HPDE6-E6E7 (cell line): Measurements from ENCODE around the gene HADHB.
"Not testable (repeated sequence)": the region's sequence is repeated elsewhere in the genome, so short reads cannot be mapped to it uniquely, and the experiment has no call there.

Experiments
- DNase-seq: peaks from one replicate; pipeline ENCODE4 v3.0.0; 2011; ENCODE audit warnings: missing footprints; ENCODE audit errors: extremely low spot score

The HADHB gene

DNA sequence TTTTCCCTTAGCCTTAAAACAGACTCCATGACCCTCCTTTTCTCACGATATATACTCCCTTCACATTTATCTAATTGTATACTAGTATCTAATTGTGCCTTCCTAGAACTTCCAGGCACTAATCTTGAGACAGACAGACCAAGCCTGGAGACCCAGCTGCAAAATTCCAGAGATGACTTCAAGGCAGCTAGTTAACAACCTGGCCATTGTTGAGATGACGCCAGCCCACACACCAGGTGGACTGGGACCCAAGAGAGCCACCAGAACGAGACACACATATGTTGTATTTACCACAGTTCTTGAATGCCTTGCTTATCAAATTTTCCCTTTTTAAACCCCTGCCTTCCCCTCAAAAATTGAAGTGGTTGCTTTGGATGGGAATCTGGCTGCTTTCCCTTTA is 52.3 kb downstream of the HADHB start:
- no peak for DNase-seq

DNA sequence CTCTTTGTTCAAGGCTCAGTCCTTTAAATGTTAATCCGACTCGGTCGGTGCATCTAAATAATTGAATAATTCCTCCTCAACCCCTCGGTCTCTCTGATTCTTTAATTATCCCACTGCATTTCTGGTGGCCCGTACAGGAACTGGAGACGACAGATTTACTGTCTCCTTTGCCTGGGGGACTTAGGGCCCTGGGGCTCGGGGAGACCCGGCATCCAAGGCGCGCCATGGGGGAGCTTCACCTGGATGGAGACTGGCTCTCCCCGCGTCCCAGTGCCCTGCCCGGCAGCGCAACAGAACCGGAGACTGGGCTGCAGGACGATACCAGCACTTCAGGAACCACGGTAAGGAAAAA is 53.5 kb downstream of the HADHB start:
- no peak for DNase-seq

DNA sequence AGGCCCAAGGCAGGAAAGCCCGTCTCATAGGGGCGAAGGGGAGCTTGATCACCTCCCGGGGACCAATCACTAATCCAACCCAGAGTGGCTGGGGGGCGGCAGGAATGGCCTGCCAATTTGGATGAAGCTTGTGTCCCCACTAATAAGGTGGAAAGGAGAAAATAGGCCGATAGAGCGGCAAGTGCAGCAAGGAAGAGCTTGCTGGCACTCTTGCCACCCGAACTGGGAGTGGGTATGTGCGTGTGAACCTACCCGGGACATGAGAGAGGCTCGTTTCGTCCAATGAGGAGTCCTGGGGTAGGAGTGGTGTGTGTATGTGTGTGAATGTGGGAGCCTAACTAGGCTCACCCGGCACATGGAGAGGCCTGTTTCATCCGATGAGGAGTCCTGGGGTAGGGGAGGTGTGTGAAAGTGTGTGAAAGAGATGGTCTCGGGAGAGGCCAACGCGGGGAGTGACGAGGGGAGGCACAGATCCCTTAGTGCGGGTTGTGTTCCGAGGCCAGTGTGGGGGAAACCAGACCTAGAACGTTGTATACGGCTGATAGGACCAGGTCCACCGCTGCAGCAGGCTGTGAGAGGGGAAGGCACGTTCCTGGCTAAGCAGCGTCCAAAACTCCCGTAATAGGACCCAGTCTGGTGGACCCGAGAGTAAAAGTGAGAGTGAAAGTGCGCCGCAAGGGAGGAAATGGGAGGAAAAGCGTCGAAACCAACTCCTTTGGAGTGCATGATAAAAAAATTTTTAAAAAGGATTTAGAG is 54.1 kb downstream of the HADHB start:
- no peak for DNase-seq

DNA sequence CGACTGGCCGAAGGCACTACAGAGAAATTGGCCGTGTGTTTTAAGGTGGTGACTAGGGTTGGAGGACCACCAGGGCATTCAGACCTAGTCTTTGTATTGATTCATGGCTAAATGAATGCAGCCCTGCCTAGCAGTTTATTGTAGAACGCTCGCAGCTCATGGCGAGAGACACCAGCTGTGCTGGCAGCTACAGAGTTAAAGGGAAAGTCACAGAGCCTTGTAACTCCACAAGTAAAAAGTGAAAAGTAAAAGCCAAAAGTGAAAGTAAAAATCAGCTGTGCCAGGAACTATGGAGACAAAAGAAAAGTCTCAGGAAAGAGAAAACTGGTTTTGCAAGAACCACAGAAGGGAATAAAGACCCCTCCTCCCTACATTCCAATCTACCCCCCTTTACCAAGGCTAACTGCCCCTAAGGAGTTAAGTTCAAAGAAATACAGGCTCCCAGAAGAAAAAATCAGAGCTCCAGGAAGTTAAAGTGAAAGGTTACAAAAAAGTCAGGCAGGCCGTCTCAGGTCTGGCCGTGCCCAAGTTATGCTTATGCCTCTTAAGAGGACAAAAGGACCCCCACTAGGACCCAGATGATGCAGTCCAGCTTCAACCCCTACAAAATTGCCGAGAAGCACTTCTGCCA is 54.8 kb downstream of the HADHB start:
- DNase-seq: no peak

DNA sequence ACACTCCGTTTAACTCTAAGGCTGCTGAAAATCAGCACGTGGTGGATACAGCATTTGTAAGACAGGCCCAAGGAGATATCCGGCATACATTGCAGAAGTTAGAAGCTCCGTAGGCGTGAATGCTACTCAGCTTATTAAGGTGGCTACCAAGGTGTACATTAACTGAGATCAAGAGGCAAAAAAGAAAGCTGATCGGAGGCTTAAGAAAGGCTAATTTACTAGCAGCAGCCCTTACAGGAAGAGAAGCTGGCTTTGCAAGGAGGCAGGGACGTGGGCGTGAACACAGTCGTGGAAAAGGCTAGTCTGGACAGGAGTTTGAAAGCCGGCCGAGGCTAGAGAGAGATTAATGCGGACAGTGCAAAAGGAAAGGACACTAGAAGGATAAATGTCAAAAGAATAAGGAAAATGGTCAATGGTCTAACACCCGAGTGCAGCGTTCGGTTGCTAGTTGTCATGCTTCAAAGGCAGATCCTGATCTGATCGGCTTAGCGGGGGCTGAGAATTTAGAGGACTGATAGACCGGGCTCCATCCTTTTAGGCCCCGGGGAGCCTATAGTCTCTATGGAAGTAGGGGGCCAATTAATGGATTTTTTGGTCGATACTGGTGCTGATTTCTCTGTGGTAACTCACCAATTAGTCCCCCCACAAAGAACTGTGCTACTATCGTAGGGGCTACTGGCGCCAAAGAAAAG is 55.6 kb downstream of the HADHB start:
- no peak for DNase-seq

DNA sequence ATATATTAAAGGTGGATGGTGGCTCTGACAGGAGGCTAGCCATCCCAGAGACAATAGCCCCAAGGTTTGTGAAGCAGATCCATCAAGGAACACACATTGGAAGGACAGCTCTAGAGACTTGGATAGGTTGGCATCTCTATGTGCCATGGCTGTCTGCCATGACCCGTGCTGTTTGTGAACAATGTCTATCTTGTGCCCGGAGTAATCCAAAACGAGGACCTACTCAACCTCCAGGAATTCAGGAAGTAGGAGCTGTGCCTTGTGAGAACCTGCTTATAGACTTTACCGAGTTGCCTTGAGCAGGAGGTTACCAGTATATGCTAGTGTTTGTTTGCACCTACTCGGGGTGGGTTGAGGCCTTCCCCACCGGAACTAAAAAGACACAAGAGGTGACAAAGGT is 58.1 kb downstream of the HADHB start:
- DNase-seq: no peak

DNA sequence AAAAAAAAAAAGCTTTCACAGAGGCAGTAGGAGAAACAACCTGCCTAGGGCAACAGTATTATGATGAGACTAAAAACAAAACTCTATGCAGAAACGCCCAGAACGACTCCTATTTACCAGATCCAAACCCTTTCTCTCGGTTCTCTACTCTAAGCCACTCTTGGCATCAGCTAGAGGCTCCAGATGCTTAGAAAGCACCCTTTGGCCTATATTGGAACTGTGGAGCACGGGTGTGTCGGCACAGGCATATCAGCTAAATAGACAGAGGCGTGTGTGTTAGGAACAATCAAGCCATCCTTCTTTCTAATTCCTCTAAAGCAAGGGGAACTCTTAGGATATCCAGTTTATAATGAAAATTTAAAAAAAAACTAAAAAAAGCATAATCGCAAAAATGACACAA is 60.4 kb downstream of the HADHB start:
- DNase-seq: not testable (repeated sequence)

DNA sequence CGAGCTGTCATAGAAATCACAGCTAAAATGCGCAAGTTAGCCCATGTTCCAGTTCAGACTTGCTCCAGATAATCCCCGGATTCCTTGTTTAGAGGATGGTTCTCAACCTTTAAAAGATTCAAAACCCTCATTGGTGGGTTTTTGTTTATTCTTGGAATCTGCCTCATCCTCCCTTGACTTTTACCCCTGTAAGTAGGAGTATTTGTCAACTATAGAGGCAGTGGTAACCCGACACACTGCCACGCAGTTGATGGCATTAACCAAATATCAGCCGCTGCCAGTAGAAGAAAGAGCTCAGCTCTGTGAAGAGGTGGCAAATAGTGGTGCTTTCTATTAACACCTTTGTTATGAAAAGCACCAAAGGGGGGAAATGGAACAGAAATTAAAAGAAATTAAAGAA is 60.8 kb downstream of the HADHB start:
- DNase-seq: no peak

DNA sequence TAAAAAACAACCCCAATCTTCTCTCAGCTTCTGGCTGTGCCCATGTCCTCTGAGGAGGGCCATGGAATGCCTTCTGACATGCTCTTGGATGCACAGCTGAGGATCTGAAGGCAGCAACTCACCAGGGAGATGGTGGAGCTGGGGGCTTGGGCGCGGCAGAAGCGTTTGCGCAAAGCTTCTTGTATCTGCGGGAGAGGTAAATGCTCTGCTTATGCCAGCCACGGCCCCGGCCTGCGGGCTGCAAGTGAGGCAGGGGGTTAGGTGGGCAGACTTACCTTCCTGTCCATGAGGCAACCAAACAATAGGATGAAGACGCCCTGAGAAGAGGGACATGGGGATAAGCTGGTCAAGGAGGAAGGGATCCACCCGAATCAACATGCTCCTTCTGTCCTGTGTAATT is 65.2 kb downstream of the HADHB start:
- DNase-seq: no peak

DNA sequence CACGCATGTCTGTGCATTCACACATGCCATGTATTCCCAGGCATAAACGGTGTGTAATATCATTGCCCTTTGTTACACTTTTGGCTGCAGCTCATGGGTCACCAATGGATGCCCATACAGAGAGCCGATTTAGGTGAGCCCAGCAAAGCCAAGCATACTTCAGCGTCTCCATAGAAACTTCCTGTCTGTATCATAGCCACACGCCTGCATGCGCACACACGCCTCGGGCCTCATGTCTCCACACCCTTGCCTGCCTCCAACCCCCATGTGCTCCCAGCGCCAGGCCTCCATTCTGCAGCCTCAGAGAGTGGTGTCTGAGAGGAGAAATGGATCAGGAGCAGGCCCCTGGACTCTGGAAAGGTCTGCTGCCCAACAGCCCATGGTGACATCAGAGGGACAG is 67.7 kb downstream of the HADHB start:
- DNase-seq: peak; percentile 42

DNA sequence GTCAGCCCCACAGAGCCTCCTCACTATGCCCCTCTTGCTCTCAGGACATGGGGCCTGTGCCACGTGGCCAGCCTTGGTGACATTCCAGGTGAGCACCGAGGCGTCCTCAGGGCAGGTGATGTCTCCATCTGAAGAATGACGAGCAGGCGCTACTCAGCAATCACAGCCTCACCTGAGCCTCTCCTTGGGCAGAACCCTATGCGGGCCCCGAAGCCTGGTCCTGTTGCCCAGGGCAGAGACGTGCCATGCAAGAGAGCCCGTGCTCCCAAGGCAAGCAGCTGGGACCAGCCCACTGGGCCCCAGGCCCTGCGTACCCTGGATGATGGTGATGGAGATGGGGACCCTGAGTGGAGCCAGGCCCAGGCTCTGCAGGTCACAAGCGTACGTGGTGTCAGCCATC is 68.7 kb downstream of the HADHB start:
- no peak for DNase-seq

DNA sequence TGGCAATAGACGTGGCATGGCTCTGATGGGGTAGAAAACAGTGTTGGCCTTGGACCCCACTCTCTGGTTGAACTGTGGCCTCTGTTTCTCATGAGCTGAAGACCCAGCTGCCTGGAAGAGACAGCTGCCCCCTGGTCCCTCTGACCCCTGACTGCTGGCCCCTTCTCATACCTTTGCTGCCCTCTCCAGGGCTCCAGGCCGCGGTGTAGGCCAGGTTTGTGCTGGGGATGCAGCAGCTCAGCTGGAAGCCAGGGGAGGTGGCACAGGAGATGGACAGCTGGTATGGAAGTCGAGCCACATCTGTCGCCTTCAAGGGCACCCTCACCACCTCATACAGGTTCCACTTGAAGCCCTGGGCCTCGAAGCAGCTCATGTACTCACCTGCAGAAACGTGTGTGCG is 69.5 kb downstream of the HADHB start:
- DNase-seq: no peak

DNA sequence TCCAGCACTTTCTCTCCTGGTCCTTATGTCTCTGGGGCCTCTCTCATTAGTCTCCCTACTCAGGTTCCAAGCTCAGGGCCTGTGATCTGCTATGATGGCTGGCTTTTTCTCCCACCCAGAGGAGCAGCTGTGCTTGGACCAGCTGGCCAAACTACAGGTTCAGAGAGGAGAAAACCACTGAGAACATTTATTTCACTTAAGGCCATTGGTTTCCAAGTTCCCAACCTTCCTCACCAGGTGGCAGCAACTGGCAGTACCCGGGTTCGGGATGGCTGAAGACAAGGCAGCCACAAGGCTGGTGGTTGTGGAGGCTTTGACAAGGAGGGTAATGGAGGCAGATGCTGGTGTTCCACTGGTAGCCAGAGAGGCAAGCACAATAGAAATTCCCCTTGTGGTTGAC is 71.3 kb downstream of the HADHB start:
- DNase-seq: no peak

DNA sequence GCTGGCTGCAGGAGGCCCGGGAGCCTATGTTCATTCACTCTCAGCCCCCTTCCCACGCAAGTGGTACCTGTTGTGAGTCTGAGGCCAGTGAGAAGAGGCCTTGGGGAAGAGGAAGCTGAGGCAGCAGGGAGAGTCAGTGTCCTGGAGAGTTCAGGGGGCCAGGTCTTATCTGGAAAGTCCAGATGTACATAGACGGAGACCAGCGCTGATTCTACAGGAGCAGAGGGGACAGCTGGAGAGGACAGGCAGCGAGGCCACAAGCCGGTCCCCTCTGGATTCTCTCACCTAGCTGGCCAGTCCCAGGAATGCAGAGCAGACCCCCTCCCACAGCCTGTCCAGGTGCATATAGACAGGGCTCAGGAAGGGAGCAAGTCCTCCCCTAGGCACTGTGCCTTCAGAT is 72.1 kb downstream of the HADHB start:
- no peak for DNase-seq

DNA sequence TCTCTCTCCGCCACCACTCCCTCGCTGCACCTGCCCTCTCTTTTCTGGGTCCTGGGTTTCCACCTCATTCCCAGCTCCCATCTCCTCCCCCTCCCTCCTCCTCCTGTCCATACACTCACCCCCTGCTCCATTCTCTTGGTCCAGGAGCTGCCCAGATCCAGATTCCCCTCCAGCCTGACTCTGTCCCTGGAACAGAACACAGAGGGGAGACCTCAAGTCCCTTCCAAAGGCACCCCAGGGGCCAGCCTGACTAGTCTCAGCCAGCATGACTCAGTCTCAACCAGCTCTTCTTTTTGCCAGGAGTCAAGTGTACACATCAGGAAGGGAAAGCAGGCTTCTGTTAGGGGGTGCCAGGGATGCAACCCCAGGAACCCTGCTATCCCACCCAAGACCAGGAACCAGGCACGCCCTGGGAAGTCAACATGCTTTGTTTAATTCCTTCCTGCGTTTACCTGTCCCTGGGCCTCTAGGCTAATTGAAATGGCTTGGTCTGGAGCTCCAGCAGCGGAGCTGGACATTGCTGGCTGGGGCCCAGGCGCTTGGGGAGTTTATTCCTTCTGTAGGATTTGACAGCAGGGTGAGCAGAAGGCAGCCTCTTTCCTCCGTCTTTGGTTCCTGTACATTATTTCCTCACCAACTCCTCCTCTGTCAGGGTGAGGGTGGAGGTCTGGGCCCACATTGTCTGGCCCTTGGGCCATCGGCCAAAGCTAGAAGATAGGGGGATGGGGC is 72.8 kb downstream of the HADHB start:
- no peak for DNase-seq

DNA sequence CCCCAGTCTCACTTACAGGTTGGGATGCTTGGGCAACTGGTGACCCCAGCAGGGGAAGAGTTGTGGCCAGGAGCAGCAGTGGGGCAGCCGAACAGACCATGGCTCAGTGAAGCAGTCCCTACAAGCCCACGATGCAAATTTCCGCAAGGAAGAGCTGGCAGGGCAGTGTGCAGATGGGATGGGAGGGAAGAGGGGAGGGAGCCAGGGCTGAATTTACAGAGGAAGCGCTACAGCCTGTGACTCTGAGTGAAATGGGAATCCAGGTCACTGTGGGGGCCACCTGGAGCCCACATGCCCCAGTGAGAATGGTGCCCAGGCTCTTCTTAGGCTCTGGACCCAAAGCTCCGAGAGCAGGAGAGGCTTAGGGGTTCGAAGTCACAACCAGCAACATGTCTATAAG is 74.2 kb downstream of the HADHB start:
- DNase-seq: no peak

DNA sequence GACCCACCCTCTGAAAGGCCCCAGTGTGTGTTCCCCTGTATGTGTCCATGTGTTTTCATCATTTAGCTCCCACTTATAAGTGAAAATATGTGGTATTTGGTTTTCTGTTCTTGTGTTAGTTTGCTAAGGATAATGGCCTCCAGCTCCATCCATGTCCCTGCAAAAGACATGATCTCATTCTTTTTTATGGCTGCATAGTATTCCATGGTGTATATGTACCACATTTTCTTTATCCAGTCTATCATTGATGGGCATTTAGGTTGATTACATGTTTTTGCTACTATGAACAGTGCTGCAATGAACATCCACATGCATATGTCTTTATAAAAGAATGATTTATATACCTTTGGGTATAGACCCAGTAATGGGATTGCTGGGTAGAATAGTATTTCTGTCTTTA is 79.7 kb downstream of the HADHB start:
- DNase-seq: not testable (repeated sequence)

DNA sequence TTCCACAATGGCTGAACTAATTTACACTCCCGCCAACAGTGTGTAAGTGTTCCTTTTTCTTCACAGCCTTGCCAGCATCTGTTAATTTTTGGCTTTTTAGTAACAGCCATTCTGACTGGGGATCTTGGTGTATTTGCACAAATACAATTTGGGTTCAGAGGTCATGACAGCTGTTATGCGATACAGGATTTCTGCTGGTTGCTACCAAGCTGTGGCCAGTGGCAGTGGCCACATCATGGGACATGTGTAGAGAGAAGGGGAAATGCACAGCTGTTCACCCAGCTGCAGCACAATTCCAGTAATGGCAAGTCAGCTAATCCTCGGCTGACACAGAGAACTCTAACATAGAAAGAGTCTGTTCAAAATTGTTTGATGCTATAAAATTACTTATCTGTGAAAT is 80.2 kb downstream of the HADHB start:
- DNase-seq: no peak

DNA sequence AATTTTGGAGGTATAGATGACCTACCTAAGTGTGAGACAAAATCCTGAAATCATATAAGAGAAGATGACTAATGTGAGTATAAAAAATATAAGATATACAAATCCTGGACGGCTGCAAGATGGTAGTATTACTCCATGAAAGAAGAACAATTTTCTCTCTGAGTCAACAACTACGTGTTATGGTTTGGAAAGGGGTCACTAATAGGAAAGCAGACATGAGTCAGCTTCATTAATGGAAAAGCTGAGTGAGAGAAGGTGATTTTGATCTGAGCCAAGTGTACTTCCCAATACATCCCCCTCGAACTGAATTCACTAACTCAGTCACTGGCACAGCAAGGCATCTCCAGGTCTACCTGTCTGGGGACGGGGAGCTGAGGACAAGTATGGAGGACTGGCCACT is 81.1 kb downstream of the HADHB start:
- no peak for DNase-seq

DNA sequence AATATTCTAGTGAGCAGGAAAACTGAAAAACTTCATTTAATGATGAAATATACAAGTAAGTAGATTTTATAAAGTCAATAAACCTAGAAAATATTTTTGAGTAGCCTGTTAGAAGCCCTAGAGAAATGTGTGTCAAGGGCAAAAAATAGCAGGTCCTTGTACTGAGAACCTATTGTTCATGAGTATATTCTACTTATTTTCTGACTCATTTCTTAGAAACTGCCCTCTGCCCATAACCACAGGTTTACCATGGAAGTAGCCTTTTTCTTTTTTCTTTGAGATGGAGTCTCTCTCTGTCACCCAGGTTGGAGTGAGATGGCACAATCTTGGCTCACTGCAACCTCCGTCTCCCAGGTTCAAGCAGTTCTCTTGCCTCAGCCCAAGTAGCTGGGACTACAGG is 81.8 kb downstream of the HADHB start:
- no peak for DNase-seq

DNA sequence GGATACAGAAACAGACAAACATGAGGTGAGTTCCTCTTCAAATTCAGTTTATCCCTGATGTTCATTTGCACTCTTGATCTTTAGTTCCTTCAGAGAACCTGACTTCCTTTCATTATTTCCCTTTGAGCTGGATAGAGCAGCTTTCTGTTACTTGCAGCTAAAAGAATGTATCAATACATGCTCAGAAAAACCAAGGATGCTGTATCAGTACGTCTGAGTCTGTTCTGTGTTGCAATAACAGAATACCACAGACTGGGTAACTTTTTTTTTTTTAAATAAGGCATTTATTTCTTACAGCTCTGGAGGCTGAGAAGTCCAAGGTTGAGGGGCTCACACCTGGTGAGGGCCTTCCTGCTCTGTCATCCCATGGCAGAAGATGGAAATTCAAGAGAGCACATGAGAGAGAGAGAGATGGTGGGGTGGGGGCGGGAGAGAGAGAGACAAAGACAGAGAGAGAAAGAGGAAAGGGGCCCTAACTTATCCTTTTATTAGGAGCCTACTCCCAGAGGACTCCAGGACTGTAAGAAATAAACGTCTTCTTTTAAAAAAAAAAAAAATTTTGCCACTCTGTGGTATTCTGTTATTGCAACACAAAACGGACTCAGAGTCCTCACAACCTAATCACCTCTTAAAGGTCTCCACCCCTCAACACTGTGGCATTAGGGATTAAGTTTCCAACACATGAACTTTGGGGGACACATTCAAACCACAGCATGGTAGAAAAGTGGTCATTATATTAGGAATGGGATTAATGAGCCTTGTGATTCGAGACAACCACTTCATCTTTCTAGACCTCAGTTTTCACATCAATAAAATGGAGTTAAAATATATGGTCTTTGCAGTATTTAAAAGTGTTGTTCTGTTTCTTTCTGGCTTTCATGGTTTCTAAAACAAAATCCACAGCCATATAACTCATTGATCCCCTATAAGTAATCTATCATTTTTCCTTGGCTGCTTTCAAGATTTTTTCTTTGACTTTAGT is 82.8 kb downstream of the HADHB start:
- no peak for DNase-seq
